OCI-LY3 (cell line): ENCODE measurements around the gene MED13.
A peak's percentile ranks its signal among the peaks of the same experiment; 100 is the strongest.
"Not testable (repeated sequence)": the region's sequence is repeated elsewhere in the genome, so short reads cannot be mapped to it uniquely, and the experiment has no call there.

Experiments
- H2AFZ ChIP-seq: fragments of 200-600, 300-600 bp; shearing (Covaris generic); 2 replicates; pipeline ENCODE4 v1.6.0; 2014; ENCODE audit warnings: antibody characterized with exemption, low read depth, low read length
- H3K27ac ChIP-seq: fragments of 200-600, 300-600 bp; sonication (generic); 2 replicates; pipeline ENCODE4 v1.5.1; 2014; ENCODE audit warnings: mild to moderate bottlenecking, low read length, moderate library complexity, mixed read lengths
- H3K27me3 ChIP-seq: fragments of 200-600, 300-600 bp; sonication (generic); 2 replicates; pipeline ENCODE4 v1.6.1; 2014; ENCODE audit warnings: low read depth, low read length, mixed read lengths
- H3K36me3 ChIP-seq: fragments of 200-600, 300-600 bp; sonication (generic); replicated peaks from 2 replicates; pipeline ENCODE3; 2014; ENCODE audit warnings: low read depth, low read length, mixed read lengths
- H3K4me1 ChIP-seq: fragments of 300-600, 200-600 bp; sonication (generic); 2 replicates; pipeline ENCODE4 v1.6.1; 2014; ENCODE audit warnings: low read length, mixed read lengths
- H3K4me2 ChIP-seq: fragments of 200-600, 300-600 bp; sonication (generic); 2 replicates; pipeline ENCODE4 v1.6.1; 2014; ENCODE audit warnings: low read length, mixed read lengths
- H3K4me3 ChIP-seq: fragments of 300-600, 200-600 bp; sonication (generic); 2 replicates; pipeline ENCODE4 v1.5.1; 2014; ENCODE audit warnings: antibody characterized with exemption, mild to moderate bottlenecking, low read length, moderate library complexity
- H3K79me2 ChIP-seq: fragments of 300-600, 200-600 bp; shearing (Covaris generic); 2 replicates; pipeline ENCODE4 v1.6.1; 2014; ENCODE audit warnings: mild to moderate bottlenecking, low read length, mixed read lengths
- H3K9ac ChIP-seq: fragments of 300-600, 200-600 bp; shearing (Covaris generic); 2 replicates; pipeline ENCODE4 v1.6.0; 2014; ENCODE audit warnings: mild to moderate bottlenecking, low read length, moderate library complexity
- H3K9me3 ChIP-seq: fragments of 200-600, 300-600 bp; shearing (Covaris generic); 2 replicates; pipeline ENCODE4 v1.6.1; 2014; ENCODE audit warnings: low read length, mixed read lengths; ENCODE audit not compliant: insufficient read depth
- H4K20me1 ChIP-seq: fragments of 200-600, 300-600 bp; sonication (generic); 2 replicates; pipeline ENCODE4 v1.6.1; 2016; ENCODE audit warnings: low read length, mixed read lengths; ENCODE audit not compliant: insufficient read depth
- CTCF ChIP-seq: fragments of 200-600, 300-600 bp; sonication (generic); IDR thresholded peaks from 2 replicates; pipeline ENCODE4 v1.5.1; 2014; ENCODE audit warnings: antibody characterized with exemption, low read length, low read depth
- EZH2phosphoT487 ChIP-seq: fragments of 200-600 bp; shearing (Covaris generic); IDR thresholded peaks from 2 replicates; pipeline ENCODE4 v1.6.1; 2018; ENCODE audit warnings: antibody characterized with exemption, mixed run types, low read depth

Gene MED13

DNA sequence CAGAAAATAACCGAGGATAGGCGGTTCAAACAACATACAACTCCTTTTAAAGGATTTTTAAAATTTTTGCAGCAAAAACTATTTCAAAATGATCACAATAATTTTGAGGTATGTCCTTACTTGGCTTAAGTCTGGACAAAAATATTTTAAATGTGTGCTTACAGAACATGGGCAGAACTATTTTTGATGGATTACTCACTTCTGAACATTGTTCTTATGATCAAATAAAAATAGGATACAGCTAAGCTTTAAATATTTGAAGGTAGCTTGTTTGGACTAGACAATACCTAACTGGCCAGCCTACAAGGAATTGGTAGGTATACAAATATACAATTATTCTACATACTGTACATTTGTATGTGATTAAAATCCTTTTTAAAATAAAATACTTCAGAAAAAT is 123.0 kb downstream of the MED13 start:
- H3K27ac ChIP-seq = no peak overlapping the region
- H3K4me1 ChIP-seq = no peaks in the 10 kb centered on the region
- H3K4me3 ChIP-seq = no peak overlapping the region
- no peaks in the 10 kb centered on the region for H3K27me3 ChIP-seq
- H3K36me3 ChIP-seq = peaks cover 23% of the 10 kb centered on the region
- no peak overlapping the region for H2AFZ ChIP-seq
- TF ChIP-seq CTCF (no peak), EZH2phosphoT487 (no peak)
- H3K9me3 ChIP-seq = no peaks in the 10 kb centered on the region
- no peak overlapping the region for H3K9ac ChIP-seq
- H4K20me1 ChIP-seq = no peaks in the 10 kb centered on the region
- H3K4me2 ChIP-seq = no peak overlapping the region
- H3K79me2 ChIP-seq = no peaks in the 10 kb centered on the region

GRCh38 chr17:61928101-61928436 is 137.0 kb downstream of the MED13 start:
- Histone ChIP-seq H3K27ac (no peak overlapping the region), H3K36me3 (peaks cover 10% of the 10 kb centered on the region), H3K4me1 (peaks cover 14% of the 10 kb centered on the region), H4K20me1 (no peaks in the 10 kb centered on the region), H3K9me3 (no peaks in the 10 kb centered on the region), H3K4me2 (peak overlapping the region; percentile 88), H3K4me3 (peak overlapping the region; percentile 94), H2AFZ (peak overlapping the region; percentile 97), H3K79me2 (peaks cover 19% of the 10 kb centered on the region), H3K27me3 (no peaks in the 10 kb centered on the region), H3K9ac (peak overlapping the region; percentile 82)
- TF ChIP-seq EZH2phosphoT487 (no peak), CTCF (no peak)

DNA sequence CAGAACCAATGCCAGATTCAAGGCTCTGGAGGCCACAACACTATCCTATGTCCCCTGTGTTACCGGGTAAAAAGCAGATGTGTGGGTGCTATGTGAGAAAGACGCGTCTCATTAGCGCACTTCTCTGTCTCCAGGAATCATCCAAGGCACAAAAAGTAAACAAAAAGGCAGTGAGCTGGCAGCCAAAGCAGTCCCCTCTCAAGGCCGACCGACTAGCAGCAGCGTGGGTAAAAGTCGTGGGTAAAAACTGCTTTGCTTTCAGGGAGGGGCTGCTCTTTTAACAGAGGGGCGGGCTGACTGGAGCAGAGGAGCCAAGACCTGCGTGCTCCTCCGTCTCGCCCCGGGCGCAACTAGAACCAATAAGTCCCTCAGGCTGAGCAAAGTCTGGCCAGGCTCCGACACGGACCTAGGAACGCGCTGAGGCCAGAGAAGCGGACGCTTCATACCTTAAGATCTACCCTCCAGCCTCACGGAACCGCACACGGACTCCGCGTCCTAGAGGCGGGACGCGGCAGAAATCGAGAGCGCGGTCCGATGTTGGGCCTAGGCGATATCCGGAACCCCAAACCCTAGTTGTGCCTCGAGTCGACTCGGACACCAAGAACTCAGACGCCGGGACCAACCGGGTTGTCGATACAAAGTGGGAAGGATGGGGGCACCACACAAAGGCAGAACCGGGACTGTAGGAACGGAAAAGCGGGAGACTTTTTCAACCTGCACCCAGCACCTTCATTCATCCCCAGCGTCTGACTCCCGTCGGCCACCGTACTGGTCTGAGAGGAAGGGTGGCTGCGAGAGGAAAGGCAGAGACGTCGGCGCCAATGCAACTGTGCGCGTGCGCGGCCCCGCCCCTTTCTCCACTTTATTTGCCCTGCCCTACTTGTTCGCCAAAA is 137.6 kb downstream of the MED13 start, which contains the start of gene INTS2:
TSS of gene INTS2 (minus strand) at position 775 of the 893 bp plus-strand sequence. CDS start 1,338 bp downstream, outside the sequence.
- H3K79me2 ChIP-seq = peaks cover 19% of the 10 kb centered on the region
- no peaks in the 10 kb centered on the region for H3K9me3 ChIP-seq
- H3K9ac ChIP-seq = peak within 1 kb of the TSS; percentile 82
- H2AFZ ChIP-seq = peak within 1 kb of the TSS; percentile 97
- peaks cover 10% of the 10 kb centered on the region for H3K36me3 ChIP-seq
- no peaks in the 10 kb centered on the region for H4K20me1 ChIP-seq
- peaks cover 14% of the 10 kb centered on the region for H3K4me1 ChIP-seq
- H3K4me3 ChIP-seq = peak within 1 kb of the TSS; percentile 94
- TF ChIP-seq EZH2phosphoT487 (no peak), CTCF (no peak)
- H3K27me3 ChIP-seq = no peaks in the 10 kb centered on the region
- H3K27ac ChIP-seq = peak within 1 kb of the TSS; percentile 40
- peak within 1 kb of the TSS; percentile 97 for H3K4me2 ChIP-seq

- Histone ChIP-seq H3K9ac (peak overlapping the region; percentile 82), H3K4me2 (peak overlapping the region; percentile 97), H3K4me1 (peaks cover 14% of the 10 kb centered on the region), H2AFZ (0 out of 2 replicates have a peak overlapping the region, but pooled peaks have one; percentile 74), H3K27me3 (no peaks in the 10 kb centered on the region), H3K9me3 (no peaks in the 10 kb centered on the region), H4K20me1 (no peaks in the 10 kb centered on the region), H3K79me2 (peaks cover 19% of the 10 kb centered on the region), H3K27ac (peak overlapping the region; percentile 40), H3K4me3 (peak overlapping the region; percentile 94), H3K36me3 (peaks cover 11% of the 10 kb centered on the region)
- no peak for TF ChIP-seq EZH2phosphoT487
Measured at GRCh38 chr17:61926826-61927207, 138.3 kb downstream of the MED13 start.

GRCh38 chr17:61915162-61915561 is 149.9 kb downstream of the MED13 start:
- not testable (repeated sequence) for H3K4me3 ChIP-seq, H3K27me3 ChIP-seq, H3K27ac ChIP-seq, H3K9me3 ChIP-seq, H3K4me1 ChIP-seq, H3K9ac ChIP-seq, H3K79me2 ChIP-seq, H2AFZ ChIP-seq, H4K20me1 ChIP-seq, H3K4me2 ChIP-seq
- peaks cover 29% of the 10 kb centered on the region for H3K36me3 ChIP-seq
